ENCODE results near the gene TSPAN5. TPM values are rescaled to one million over a fixed set of nuclear protein-coding genes. Genes with fewer than 3 reads are reported as not detected.

The TSPAN5 gene
- total and polyA plus RNA-seq, 4 experiments from 2014 or later, result 16.8 to 40.4 (median 25.7) TPM

DNA sequence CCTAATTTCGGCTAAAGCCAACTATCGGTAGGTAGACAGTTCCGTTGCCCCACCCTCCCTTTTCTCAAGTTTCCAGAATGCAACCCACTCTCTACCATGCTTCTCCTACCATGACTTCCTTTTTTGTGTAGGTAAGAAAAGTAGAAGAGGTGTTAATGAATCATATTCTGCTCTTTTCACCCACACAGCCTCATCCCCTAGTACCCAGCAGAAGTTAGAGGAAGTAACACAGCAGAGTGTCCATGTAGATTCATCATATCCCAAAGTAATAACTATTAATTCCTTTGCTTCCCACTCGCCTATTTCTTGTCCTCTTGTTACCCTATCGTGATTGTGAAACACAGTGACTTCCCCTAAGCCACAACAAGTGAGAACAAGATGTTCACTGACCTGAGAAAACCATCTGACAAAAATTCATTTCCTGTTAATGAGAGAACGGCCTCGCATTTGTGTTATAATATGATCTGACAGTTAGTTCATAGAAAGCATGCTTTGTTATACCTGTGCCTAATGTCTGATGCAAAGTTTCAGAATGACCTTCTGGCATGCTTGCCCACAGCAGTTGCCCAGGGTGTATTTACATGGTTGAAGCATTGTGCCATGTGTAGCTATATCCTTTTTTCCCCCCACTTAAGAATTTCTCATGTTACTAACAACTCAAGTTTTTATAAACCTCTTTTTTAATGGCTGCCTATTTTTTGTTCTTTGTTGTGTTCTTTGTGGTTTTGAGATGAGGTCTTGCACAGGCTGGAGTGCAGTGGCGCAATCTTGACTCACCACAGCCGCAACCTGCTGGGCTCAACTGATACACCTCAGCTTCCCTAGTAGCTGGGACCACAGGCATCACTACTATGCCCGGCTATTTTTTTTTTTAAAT is 211.7 kb downstream of the TSPAN5 start:
- H3K4me3 ChIP-seq (ENCODE audit: low read length in 2 of 2), result peak overlapping the region in 1 of 2 donors; percentile 3
- ChIA-PET POLR2A (ENCODE audit: partially characterized antibody) (interaction anchor here (1.0 to 2.7 kb wide), 2 partner anchors 186 to 1061 kb away, joined by 4 to 21 read pairs; partner anchors contain the start of gene RAP1GDS1), CTCF (ENCODE audit: partially characterized antibody) (interaction anchor here (2.3 kb wide), 1 partner anchor 22 kb away, joined by 11 read pairs; no protein-coding TSS in a partner anchor)
- Mint-ChIP-seq H3K4me3 (peak overlapping the region; percentile 61 to 88 (median 78)), H3K27ac (peak overlapping the region; percentile 76 to 93 (median 91)), H3K27me3 (no peaks in the 10 kb centered on the region), H3K9me3 (no peaks in the 10 kb centered on the region), H3K4me1 (peaks cover 37 to 47% (median 40%) of the 10 kb centered on the region in 4 donors), H3K36me3 (peaks cover 15% of the 10 kb centered on the region in 2 donors)
- peaks cover 8% of the 10 kb centered on the region for H3K36me3 ChIP-seq (ENCODE audit: insufficient read depth, low read length)
- H3K27me3 ChIP-seq (ENCODE audit: insufficient read depth, low read length), result no peaks in the 10 kb centered on the region
- peak overlapping the region; percentile 37 for H3K27ac ChIP-seq (ENCODE audit: low read depth, low read length)
- peak; percentile 74 to 78 (median 77) for DNase-seq
- H3K4me1 ChIP-seq (ENCODE audit: insufficient read depth, low read length), result peaks cover 48% of the 10 kb centered on the region
- H3K9me3 ChIP-seq (ENCODE audit: control insufficient read depth in 1 of 2, low read length in 2 of 2), result no peaks in the 10 kb centered on the region
- intact Hi-C loops (cut with micrococcal nuclease), result loop anchor here (2.0 to 5.0 kb wide), 3 partner anchors 186 to 551 kb away; partner anchors contain the start of genes METAP1, RAP1GDS1 and STPG2

- H3K4me3 Mint-ChIP-seq, result no peak overlapping the region
- no peaks in the 10 kb centered on the region for H3K9me3 ChIP-seq (ENCODE audit: control insufficient read depth in 1 of 2, low read length in 2 of 2)
- peak overlapping the region in 3 of 7 donors; percentile 29 to 58 (median 31) for H3K27ac Mint-ChIP-seq
- intact Hi-C loops (cut with micrococcal nuclease), result no loop called here
- peaks cover 34 to 37% (median 35%) of the 10 kb centered on the region in 4 donors for H3K4me1 Mint-ChIP-seq
- H3K9me3 Mint-ChIP-seq, result no peaks in the 10 kb centered on the region
- POLR2A ChIA-PET (ENCODE audit: partially characterized antibody), result interaction anchor here (1.0 kb wide), 1 partner anchor 302 kb away, joined by 3 read pairs; no protein-coding TSS in a partner anchor
- no peaks in the 10 kb centered on the region for H3K27me3 ChIP-seq (ENCODE audit: insufficient read depth, low read length)
- H3K4me3 ChIP-seq (ENCODE audit: low read length in 2 of 2), result no peak overlapping the region
- CTCF ChIA-PET (ENCODE audit: partially characterized antibody), result interaction anchor here (0.9 to 1.6 kb wide), 3 partner anchors 9 to 38 kb away, joined by 3 to 4 read pairs (median 4); no protein-coding TSS in a partner anchor
- H3K27ac ChIP-seq (ENCODE audit: low read depth, low read length), result no peak overlapping the region
- no peak for DNase-seq
- peaks cover 8% of the 10 kb centered on the region for H3K36me3 ChIP-seq (ENCODE audit: insufficient read depth, low read length)
- no peaks in the 10 kb centered on the region for H3K27me3 Mint-ChIP-seq
- peaks cover 29 to 30% of the 10 kb centered on the region in 2 donors for H3K36me3 Mint-ChIP-seq
- peaks cover 42% of the 10 kb centered on the region for H3K4me1 ChIP-seq (ENCODE audit: insufficient read depth, low read length)
These were observed 214.0 kb downstream of the TSPAN5 start for GRCh38 chr4:98444371-98444770.

- peaks cover 4% of the 10 kb centered on the region for H3K36me3 ChIP-seq (ENCODE audit: insufficient read depth, low read length)
These were observed 223.6 kb downstream of the TSPAN5 start for GRCh38 chr4:98434816-98435215.

GRCh38 chr4:98433691-98434090 is 224.7 kb downstream of the TSPAN5 start:
- intact Hi-C loops (cut with micrococcal nuclease), result no loop called here
- ChIA-PET CTCF (ENCODE audit: partially characterized antibody) (interaction anchor here (0.7 kb wide), 1 partner anchor 34 kb away, joined by 4 read pairs; no protein-coding TSS in a partner anchor), POLR2A (ENCODE audit: partially characterized antibody) (no interaction called here)
- no peak for DNase-seq
- Mint-ChIP-seq H3K36me3 (peaks cover 33 to 40% of the 10 kb centered on the region in 2 donors), H3K4me1 (peaks cover 0 to 1% (median 0%) of the 10 kb centered on the region in 4 donors), H3K27me3 (no peaks in the 10 kb centered on the region), H3K9me3 (no peaks in the 10 kb centered on the region), H3K4me3 (no peak overlapping the region), H3K27ac (no peak overlapping the region)
- H3K36me3 ChIP-seq (ENCODE audit: insufficient read depth, low read length), result peaks cover 4% of the 10 kb centered on the region
- H3K9me3 ChIP-seq (ENCODE audit: control insufficient read depth in 1 of 2, low read length in 2 of 2), result no peaks in the 10 kb centered on the region
- no peak overlapping the region for H3K27ac ChIP-seq (ENCODE audit: low read depth, low read length)
- H3K27me3 ChIP-seq (ENCODE audit: insufficient read depth, low read length), result no peaks in the 10 kb centered on the region
- no peak overlapping the region for H3K4me3 ChIP-seq (ENCODE audit: low read length in 2 of 2)
- H3K4me1 ChIP-seq (ENCODE audit: insufficient read depth, low read length), result no peaks in the 10 kb centered on the region

More at GRCh38 chr4:98434816-98435215, 223.6 kb downstream of the TSPAN5 start:
- Mint-ChIP-seq H3K36me3 (peaks cover 43 to 45% of the 10 kb centered on the region in 2 donors), H3K27ac (no peak overlapping the region), H3K9me3 (no peaks in the 10 kb centered on the region), H3K4me3 (no peak overlapping the region), H3K4me1 (peaks cover 0 to 4% (median 2%) of the 10 kb centered on the region in 4 donors), H3K27me3 (no peaks in the 10 kb centered on the region)
- Histone ChIP-seq H3K4me3 (ENCODE audit: low read length in 2 of 2) (no peak overlapping the region), H3K27me3 (ENCODE audit: insufficient read depth, low read length) (no peaks in the 10 kb centered on the region), H3K9me3 (ENCODE audit: control insufficient read depth in 1 of 2, low read length in 2 of 2) (no peaks in the 10 kb centered on the region), H3K4me1 (ENCODE audit: insufficient read depth, low read length) (no peaks in the 10 kb centered on the region), H3K27ac (ENCODE audit: low read depth, low read length) (no peak overlapping the region)
- DNase-seq, result no peak
- ChIA-PET CTCF (ENCODE audit: partially characterized antibody) (no interaction called here), POLR2A (ENCODE audit: partially characterized antibody) (no interaction called here)
- intact Hi-C loops (cut with micrococcal nuclease), result no loop called here

DNA sequence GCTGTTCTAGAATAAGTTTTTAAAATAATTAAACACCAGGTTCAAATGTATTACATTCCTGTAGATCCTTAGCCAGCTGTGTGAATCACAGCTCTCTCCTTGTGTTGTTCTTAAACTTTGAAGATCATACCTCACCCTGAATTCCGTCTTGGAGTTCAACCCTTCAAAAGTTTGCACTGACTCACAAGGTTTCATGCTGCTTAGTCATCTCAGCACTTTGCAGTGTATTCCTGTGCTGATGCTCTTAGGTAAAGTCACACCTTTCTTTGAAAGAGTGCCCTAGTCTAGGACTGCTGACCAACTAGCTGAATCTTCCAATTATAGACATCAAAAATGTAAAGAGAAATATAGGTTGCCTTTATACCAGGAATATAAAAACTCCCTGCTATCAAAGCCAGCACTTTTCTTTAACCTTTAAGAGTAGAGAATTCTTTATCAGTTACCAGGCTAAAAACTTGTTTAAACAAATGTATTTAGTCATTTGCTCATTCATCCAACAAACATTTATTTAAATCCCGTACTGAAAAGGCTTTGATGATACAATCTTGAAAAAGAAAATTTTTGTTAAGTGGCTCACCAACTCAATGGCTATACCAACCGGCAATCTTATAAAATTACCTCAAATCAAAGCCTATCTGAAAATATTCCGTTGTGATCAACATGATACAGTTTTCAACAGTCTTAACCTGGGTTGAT is 227.6 kb downstream of the TSPAN5 start:
- Histone ChIP-seq H3K27ac (ENCODE audit: low read depth, low read length) (no peak overlapping the region), H3K4me3 (ENCODE audit: low read length in 2 of 2) (no peak overlapping the region), H3K36me3 (ENCODE audit: insufficient read depth, low read length) (peaks cover 4% of the 10 kb centered on the region), H3K9me3 (ENCODE audit: control insufficient read depth in 1 of 2, low read length in 2 of 2) (no peaks in the 10 kb centered on the region), H3K27me3 (ENCODE audit: insufficient read depth, low read length) (no peaks in the 10 kb centered on the region), H3K4me1 (ENCODE audit: insufficient read depth, low read length) (no peaks in the 10 kb centered on the region)
- Mint-ChIP-seq H3K36me3 (peaks cover 23 to 24% of the 10 kb centered on the region in 2 donors), H3K4me1 (peaks cover 3 to 9% (median 4%) of the 10 kb centered on the region in 4 donors), H3K27me3 (no peaks in the 10 kb centered on the region), H3K4me3 (no peak overlapping the region), H3K27ac (peak overlapping the region in 1 of 7 donors; percentile 70), H3K9me3 (peaks cover 0 to 5% (median 0%) of the 10 kb centered on the region in 8 donors)
- intact Hi-C loops (cut with micrococcal nuclease), result no loop called here
- CTCF ChIA-PET (ENCODE audit: partially characterized antibody), result no interaction called here
- POLR2A ChIA-PET (ENCODE audit: partially characterized antibody), result no interaction called here
- no peak for DNase-seq

GRCh38 chr4:98423009-98423408 is 235.4 kb downstream of the TSPAN5 start:
- H3K4me1 Mint-ChIP-seq, result peaks cover 9 to 14% (median 10%) of the 10 kb centered on the region in 4 donors
- no peaks in the 10 kb centered on the region for H3K27me3 Mint-ChIP-seq
- no peak overlapping the region for H3K27ac ChIP-seq (ENCODE audit: low read depth, low read length)
- no peaks in the 10 kb centered on the region for H3K9me3 ChIP-seq (ENCODE audit: control insufficient read depth in 1 of 2, low read length in 2 of 2)
- peak overlapping the region in 2 of 7 donors; percentile 26 to 39 for H3K27ac Mint-ChIP-seq
- no peak overlapping the region for H3K4me3 Mint-ChIP-seq
- ChIA-PET CTCF (ENCODE audit: partially characterized antibody) (no interaction called here), POLR2A (ENCODE audit: partially characterized antibody) (no interaction called here)
- intact Hi-C loops (cut with micrococcal nuclease), result no loop called here
- H3K4me1 ChIP-seq (ENCODE audit: insufficient read depth, low read length), result no peaks in the 10 kb centered on the region
- H3K27me3 ChIP-seq (ENCODE audit: insufficient read depth, low read length), result no peaks in the 10 kb centered on the region
- peaks cover 53% of the 10 kb centered on the region in 2 donors for H3K36me3 Mint-ChIP-seq
- DNase-seq, result no peak
- peaks cover 8% of the 10 kb centered on the region for H3K36me3 ChIP-seq (ENCODE audit: insufficient read depth, low read length)
- no peak overlapping the region for H3K4me3 ChIP-seq (ENCODE audit: low read length in 2 of 2)
- H3K9me3 Mint-ChIP-seq, result peaks cover 0 to 7% (median 2%) of the 10 kb centered on the region in 8 donors

- Mint-ChIP-seq H3K36me3 (peaks cover 60 to 66% of the 10 kb centered on the region in 2 donors), H3K27ac (no peak overlapping the region), H3K27me3 (no peaks in the 10 kb centered on the region), H3K9me3 (peaks cover 0 to 4% (median 2%) of the 10 kb centered on the region in 8 donors), H3K4me1 (peaks cover 4 to 13% (median 8%) of the 10 kb centered on the region in 4 donors), H3K4me3 (no peak overlapping the region)
- no peak overlapping the region for H3K4me3 ChIP-seq (ENCODE audit: low read length in 2 of 2)
- no peak overlapping the region for H3K27ac ChIP-seq (ENCODE audit: low read depth, low read length)
- peaks cover 8% of the 10 kb centered on the region for H3K36me3 ChIP-seq (ENCODE audit: insufficient read depth, low read length)
- intact Hi-C loops (cut with micrococcal nuclease), result no loop called here
- no peak for DNase-seq
- no peaks in the 10 kb centered on the region for H3K4me1 ChIP-seq (ENCODE audit: insufficient read depth, low read length)
- CTCF ChIA-PET (ENCODE audit: partially characterized antibody), result no interaction called here
- POLR2A ChIA-PET (ENCODE audit: partially characterized antibody), result no interaction called here
- no peaks in the 10 kb centered on the region for H3K27me3 ChIP-seq (ENCODE audit: insufficient read depth, low read length)
- H3K9me3 ChIP-seq (ENCODE audit: control insufficient read depth in 1 of 2, low read length in 2 of 2), result no peaks in the 10 kb centered on the region
These were observed 237.3 kb downstream of the TSPAN5 start for GRCh38 chr4:98421111-98421510.
